Ascending aorta (tissue), 2 donors: ENCODE results near the gene APOO. TPM values are rescaled to one million over a fixed set of nuclear protein-coding genes. Genes with fewer than 3 reads are reported as not detected.

Experiments used
- DNase-seq, 2 donors: peaks; one replicate each; pipeline ENCODE4 v3.0.0-alpha.2; 2019; ENCODE audit warnings: low spot score in 2 of 2
- H3K27ac ChIP-seq, 2 donors: fragments of 200-600 bp; sonication (generic); one replicate each; pipeline ENCODE4 v1.5.1; 2016 to 2017; ENCODE audit warnings: mild to moderate bottlenecking in 1 of 2
- H3K27me3 ChIP-seq: fragments of 200-600 bp; sonication (generic); one replicate; pipeline ENCODE4 v1.5.1; 2017
- H3K36me3 ChIP-seq, 2 donors: fragments of 200-600 bp; sonication (generic); one replicate each; pipeline ENCODE4 v1.5.1; 2016
- H3K4me1 ChIP-seq, 2 donors: fragments of 200-600 bp; sonication (generic); one replicate each; pipeline ENCODE4 v1.5.1; 2016 to 2017; ENCODE audit warnings: mild to moderate bottlenecking in 1 of 2
- H3K4me3 ChIP-seq, 2 donors: fragments of 200-600 bp; sonication (generic); one replicate each; pipeline ENCODE4 v1.5.1; 2016 to 2017; ENCODE audit warnings: mild to moderate bottlenecking in 1 of 2
- H3K9me3 ChIP-seq, 2 donors: fragments of 200-600 bp; sonication (generic); one replicate each; pipeline ENCODE4 v1.5.1; 2016
- intact Hi-C: fragments of 100-400 bp; cut with DNase I; formaldehyde crosslinking; loops from one replicate; pipeline ENCODE4 v1.15.1; 2023
- total RNA-seq: library from RNA; depleted of rRNA; stranded (reverse); fragments of >200 nt; gene quantifications from one replicate; pipeline ENCODE4 v1.1.0, GENCODE V29; 2016
- TF ChIP-seq, protein P1 (sequence below), 3 experiments: fragments of 200-600 bp in 2 of 3; fragments of 450-650 bp in 1 of 3; sonication (generic) in 2 of 3; IDR thresholded peaks; one replicate each; pipeline ENCODE4 v1.5.1; 2016 to 2019; ENCODE audit warnings: antibody characterized with exemption in 3 of 3, mild to moderate bottlenecking in 1 of 3, moderate library complexity in 1 of 3

APOO gene
- total RNA-seq, 1 donor from 2014 or later = not detected

DNA sequence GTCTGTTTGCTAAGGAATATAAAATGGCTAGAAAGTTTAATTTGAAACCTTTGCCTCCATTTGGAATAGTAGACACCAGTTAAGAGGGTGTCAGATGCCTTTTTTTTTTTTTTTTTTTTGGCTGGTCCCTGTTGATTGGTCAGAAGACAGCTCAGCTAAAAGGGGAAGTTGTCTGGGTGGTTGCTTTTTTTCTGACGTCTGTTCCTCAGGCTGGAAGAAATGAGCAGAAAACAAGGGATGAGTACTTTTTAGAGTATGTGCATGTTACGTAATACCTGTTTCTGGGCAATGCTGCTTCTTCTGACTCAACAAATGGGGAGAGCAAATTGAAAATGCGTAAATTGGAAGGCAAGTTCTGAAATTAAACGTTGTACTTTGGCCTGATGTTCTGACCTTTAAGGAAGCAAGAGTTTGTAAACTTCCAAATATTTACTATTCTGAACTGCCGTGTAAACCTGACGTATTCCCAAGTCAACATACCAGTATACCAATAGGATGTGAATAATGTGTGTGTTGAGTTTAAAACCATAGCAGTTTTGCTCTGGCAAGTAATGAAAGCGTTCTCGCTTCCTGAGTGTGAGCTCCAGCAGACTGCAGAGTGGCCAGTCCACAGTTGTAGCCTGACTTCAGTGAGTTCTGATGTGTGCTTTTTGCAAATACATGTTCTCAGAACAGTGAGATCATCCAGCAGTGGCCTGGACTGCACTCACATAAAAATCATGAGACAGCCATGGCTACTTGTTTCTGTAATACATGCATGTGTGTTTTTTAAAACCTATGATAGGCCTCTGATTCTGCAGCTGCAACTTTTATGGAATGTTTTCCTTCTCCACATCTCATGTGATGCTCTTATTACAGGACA lies 123.0 kb downstream of the APOO start:
- no peaks in the 10 kb centered on the region for H3K27me3 ChIP-seq
- no peak for DNase-seq
- H3K4me1 ChIP-seq = no peaks in the 10 kb centered on the region
- H3K4me3 ChIP-seq = peak overlapping the region; percentile 53 to 73
- no peaks in the 10 kb centered on the region for H3K9me3 ChIP-seq
- H3K27ac ChIP-seq = peak overlapping the region; percentile 89 to 94
- TF ChIP-seq, protein P1, sequence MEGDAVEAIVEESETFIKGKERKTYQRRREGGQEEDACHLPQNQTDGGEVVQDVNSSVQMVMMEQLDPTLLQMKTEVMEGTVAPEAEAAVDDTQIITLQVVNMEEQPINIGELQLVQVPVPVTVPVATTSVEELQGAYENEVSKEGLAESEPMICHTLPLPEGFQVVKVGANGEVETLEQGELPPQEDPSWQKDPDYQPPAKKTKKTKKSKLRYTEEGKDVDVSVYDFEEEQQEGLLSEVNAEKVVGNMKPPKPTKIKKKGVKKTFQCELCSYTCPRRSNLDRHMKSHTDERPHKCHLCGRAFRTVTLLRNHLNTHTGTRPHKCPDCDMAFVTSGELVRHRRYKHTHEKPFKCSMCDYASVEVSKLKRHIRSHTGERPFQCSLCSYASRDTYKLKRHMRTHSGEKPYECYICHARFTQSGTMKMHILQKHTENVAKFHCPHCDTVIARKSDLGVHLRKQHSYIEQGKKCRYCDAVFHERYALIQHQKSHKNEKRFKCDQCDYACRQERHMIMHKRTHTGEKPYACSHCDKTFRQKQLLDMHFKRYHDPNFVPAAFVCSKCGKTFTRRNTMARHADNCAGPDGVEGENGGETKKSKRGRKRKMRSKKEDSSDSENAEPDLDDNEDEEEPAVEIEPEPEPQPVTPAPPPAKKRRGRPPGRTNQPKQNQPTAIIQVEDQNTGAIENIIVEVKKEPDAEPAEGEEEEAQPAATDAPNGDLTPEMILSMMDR (IDR thresholded peaks at IDR 0.05) = no peak
- peaks cover 0 to 14% of the 10 kb centered on the region in 2 donors for H3K36me3 ChIP-seq
- intact Hi-C loops = loop anchor here (5.0 kb wide), 2 partner anchors 243 to 268 kb away; partner anchors contain the start of genes EIF2S3 and KLHL15

DNA sequence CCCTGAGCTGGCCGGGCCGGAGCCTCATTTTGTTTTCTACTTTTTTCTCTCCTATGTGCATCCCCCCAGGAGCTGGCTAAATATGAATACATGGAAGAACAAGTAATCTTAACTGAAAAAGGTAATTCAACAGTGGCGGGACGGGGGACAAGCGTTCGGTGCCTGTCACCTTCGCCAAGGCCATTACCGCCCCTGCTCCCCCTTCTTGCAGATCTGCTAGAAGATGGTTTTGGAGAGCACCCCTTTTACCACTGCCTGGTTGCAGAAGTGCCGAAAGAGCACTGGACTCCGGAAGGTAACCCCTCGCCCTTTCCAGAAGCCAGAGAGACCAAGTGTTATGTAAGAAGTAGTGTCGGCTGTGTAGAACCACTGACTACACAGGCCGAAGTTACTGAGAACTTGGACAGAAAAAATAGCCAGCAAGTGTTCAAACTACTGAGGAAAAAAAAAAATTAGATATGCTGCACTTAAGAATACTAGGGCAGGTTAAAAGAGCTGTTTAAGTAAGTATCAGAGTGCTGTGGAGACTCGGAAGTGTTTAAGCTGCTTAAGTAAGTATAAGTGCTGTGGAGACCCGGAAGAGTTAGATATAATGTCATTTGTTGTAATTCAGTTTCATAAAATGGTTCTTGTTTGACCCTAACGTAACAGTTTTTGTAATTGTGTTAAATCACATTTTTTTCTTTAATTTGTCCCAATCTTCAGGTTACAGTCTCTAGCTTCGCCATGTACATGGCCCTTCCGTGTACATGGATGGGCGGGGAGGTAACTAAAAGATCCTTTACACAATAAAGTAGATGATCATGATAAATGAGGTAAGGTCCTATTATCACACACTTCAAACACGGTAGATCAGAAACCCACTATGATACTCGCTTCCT lies 123.9 kb downstream of the APOO start:
- Histone ChIP-seq H3K27me3 (no peaks in the 10 kb centered on the region), H3K36me3 (peaks cover 0 to 14% of the 10 kb centered on the region in 2 donors), H3K4me1 (no peaks in the 10 kb centered on the region), H3K9me3 (no peaks in the 10 kb centered on the region), H3K27ac (peak overlapping the region; percentile 89 to 94), H3K4me3 (peak overlapping the region; percentile 53 to 73)
- TF ChIP-seq, protein P1 (IDR thresholded peaks at IDR 0.05) = no peak
- no peak for DNase-seq
- intact Hi-C loops = loop anchor here (1.0 to 5.0 kb wide), 4 partner anchors 20 to 268 kb away; partner anchors contain the start of genes ACOT9, EIF2S3 and KLHL15

Other genes with a start within 250 kb of the APOO start
- 112 TPM for gene PRDX4, start 240.4 kb downstream of the APOO start, total RNA-seq
- 6.6 TPM for gene ACOT9, start 164.7 kb downstream of the APOO start, total RNA-seq
- 349 TPM for gene SAT1, start 124.8 kb downstream of the APOO start, total RNA-seq
- gene CXorf58, start 68 bp upstream of the APOO start, total RNA-seq = not detected
- gene KLHL15, start 119.2 kb upstream of the APOO start, total RNA-seq = 3.1 TPM
- gene EIF2S3, start 147.0 kb upstream of the APOO start, total RNA-seq = 60.7 TPM
- 23.4 TPM for gene ZFX, start 241.8 kb upstream of the APOO start, total RNA-seq